BJ (cell line): ENCODE measurements around the gene ACSM4. TPM values are rescaled to one million over a fixed set of nuclear protein-coding genes. Genes with fewer than 3 reads are reported as not detected.

Experiments
- CTCF ChIA-PET: fragments of 350-600 bp; formaldehyde crosslinking; extraction: SDS; loops from one replicate; lab custom pipeline; 2021; ENCODE audit warnings: antibody characterized with exemption, inconsistent platforms; lab: Yijun Ruan, JAX
- POLR2A ChIA-PET: fragments of 300-600 bp; sonication (Branson Sonifier 250); formaldehyde crosslinking; extraction: SDS; loops from one replicate; lab custom pipeline; 2021; ENCODE audit warnings: antibody characterized with exemption; lab: Charles Lee
- DNase-seq: peaks from one replicate; pipeline ENCODE4 v3.0.0-alpha.2; 2011; ENCODE audit warnings: low read depth
- H3K27me3 ChIP-seq: 2 replicates; pipeline ENCODE4 v1.6.0; 2011; ENCODE audit warnings: low read length; ENCODE audit not compliant: control insufficient read depth, insufficient read depth
- H3K36me3 ChIP-seq: 2 replicates; pipeline ENCODE4 v1.5.1; 2011; ENCODE audit warnings: low read length; ENCODE audit not compliant: control insufficient read depth, insufficient read depth
- H3K4me3 ChIP-seq: 2 replicates; pipeline ENCODE4 v1.5.1; 2011; ENCODE audit warnings: low read depth, mild to moderate bottlenecking, control low read depth, low read length
- CTCF ChIP-seq: IDR thresholded peaks from 2 replicates; pipeline ENCODE4 v1.5.1; 2011; ENCODE audit warnings: low read depth, mild to moderate bottlenecking, control low read depth, inconsistent platforms, low read length, moderate library complexity; ENCODE audit not compliant: insufficient read depth
- polyA plus RNA-seq: library from polyadenylated mRNA; depleted of rRNA; stranded (reverse); fragments of >200 nt; gene quantifications from 2 replicates; pipeline ENCODE4 v1.2.3, GENCODE V29; 2011

The ACSM4 gene
- polyA plus RNA-seq, 1 experiment = not detected

- no peaks in the 10 kb centered on the region for H3K27me3 ChIP-seq
- no peak overlapping the region for H3K4me3 ChIP-seq
- no peaks in the 10 kb centered on the region for H3K36me3 ChIP-seq
- DNase-seq = no peak
- ChIA-PET CTCF (no interaction called here), POLR2A (no interaction called here)
- TF ChIP-seq CTCF = no peak
Observed at GRCh38 chr12:7361265-7361664, 57.4 kb downstream of the ACSM4 start.

- Histone ChIP-seq H3K36me3 (no peaks in the 10 kb centered on the region), H3K4me3 (no peak overlapping the region), H3K27me3 (no peaks in the 10 kb centered on the region)
- CTCF ChIA-PET = interaction anchor here (0.6 kb wide), 1 partner anchor 21 kb away, joined by 3 read pairs; no protein-coding TSS in a partner anchor
- POLR2A ChIA-PET = no interaction called here
- no peak for DNase-seq
- TF ChIP-seq CTCF = no peak
Observed at GRCh38 chr12:7362734-7363133, 58.9 kb downstream of the ACSM4 start.

GRCh38 chr12:7369274-7369729 is 65.4 kb downstream of the ACSM4 start:
- no peak for TF ChIP-seq CTCF
- DNase-seq = peak; percentile 31
- POLR2A ChIA-PET = no interaction called here
- no peak overlapping the region for H3K4me3 ChIP-seq
- no peaks in the 10 kb centered on the region for H3K36me3 ChIP-seq
- H3K27me3 ChIP-seq = no peaks in the 10 kb centered on the region
- CTCF ChIA-PET = no interaction called here

- no peak for TF ChIP-seq CTCF
- POLR2A ChIA-PET = no interaction called here
- CTCF ChIA-PET = interaction anchor here (0.9 to 1.4 kb wide), 2 partner anchors 9 to 278 kb away, joined by 3 read pairs; no protein-coding TSS in a partner anchor
- DNase-seq = no peak
- no peaks in the 10 kb centered on the region for H3K27me3 ChIP-seq
- H3K36me3 ChIP-seq = no peaks in the 10 kb centered on the region
- no peak overlapping the region for H3K4me3 ChIP-seq
Observed at GRCh38 chr12:7373226-7373625, 69.4 kb downstream of the ACSM4 start.

- Histone ChIP-seq H3K27me3 (no peaks in the 10 kb centered on the region), H3K4me3 (no peak overlapping the region), H3K36me3 (no peaks in the 10 kb centered on the region)
- ChIA-PET POLR2A (no interaction called here), CTCF (no interaction called here)
- no peak for DNase-seq
- TF ChIP-seq CTCF = peak; percentile 62
Observed at GRCh38 chr12:7374423-7375144, 70.7 kb downstream of the ACSM4 start.
